ENCODE measurements around the gene POC1A.

DNA sequence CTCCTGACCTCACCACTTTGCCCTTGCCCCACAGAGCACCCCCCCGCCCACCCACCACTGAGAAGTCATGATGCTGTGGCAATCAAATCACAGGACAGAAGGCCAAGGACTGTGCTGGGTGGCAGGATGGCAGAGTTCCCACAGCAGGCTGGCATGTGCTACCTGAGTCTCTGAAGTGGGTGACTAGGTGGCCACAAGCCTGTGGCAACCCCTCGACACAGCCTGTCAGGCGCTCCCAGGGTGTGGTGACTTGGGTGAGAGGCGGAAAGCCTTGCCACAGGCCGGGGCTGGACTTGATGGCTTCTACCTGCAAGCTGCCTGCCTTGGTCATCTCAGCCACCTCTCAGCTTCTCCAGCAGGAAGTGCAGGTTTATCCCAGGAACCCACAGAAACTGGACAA, 82.2 kb downstream of the POC1A start:
- TF ChIP-seq TAF1 (IDR thresholded peaks at IDR 0.05; ENCODE audit: borderline replicate concordance, low read depth, low read length) (no peak), CHD2 (IDR thresholded peaks at IDR 0.05; ENCODE audit: low read length, partially characterized antibody) (no peak), ELF1 (IDR thresholded peaks at IDR 0.05) (no peak), SMC3 (IDR thresholded peaks at IDR 0.05; ENCODE audit: low read depth, low read length) (no peak), RAD21 (IDR thresholded peaks at IDR 0.05; ENCODE audit: low read length) (no peak)
- TF ChIP-seq, protein P1, sequence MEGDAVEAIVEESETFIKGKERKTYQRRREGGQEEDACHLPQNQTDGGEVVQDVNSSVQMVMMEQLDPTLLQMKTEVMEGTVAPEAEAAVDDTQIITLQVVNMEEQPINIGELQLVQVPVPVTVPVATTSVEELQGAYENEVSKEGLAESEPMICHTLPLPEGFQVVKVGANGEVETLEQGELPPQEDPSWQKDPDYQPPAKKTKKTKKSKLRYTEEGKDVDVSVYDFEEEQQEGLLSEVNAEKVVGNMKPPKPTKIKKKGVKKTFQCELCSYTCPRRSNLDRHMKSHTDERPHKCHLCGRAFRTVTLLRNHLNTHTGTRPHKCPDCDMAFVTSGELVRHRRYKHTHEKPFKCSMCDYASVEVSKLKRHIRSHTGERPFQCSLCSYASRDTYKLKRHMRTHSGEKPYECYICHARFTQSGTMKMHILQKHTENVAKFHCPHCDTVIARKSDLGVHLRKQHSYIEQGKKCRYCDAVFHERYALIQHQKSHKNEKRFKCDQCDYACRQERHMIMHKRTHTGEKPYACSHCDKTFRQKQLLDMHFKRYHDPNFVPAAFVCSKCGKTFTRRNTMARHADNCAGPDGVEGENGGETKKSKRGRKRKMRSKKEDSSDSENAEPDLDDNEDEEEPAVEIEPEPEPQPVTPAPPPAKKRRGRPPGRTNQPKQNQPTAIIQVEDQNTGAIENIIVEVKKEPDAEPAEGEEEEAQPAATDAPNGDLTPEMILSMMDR (IDR thresholded peaks at IDR 0.05), result no peak
- TF ChIP-seq, protein P2, sequence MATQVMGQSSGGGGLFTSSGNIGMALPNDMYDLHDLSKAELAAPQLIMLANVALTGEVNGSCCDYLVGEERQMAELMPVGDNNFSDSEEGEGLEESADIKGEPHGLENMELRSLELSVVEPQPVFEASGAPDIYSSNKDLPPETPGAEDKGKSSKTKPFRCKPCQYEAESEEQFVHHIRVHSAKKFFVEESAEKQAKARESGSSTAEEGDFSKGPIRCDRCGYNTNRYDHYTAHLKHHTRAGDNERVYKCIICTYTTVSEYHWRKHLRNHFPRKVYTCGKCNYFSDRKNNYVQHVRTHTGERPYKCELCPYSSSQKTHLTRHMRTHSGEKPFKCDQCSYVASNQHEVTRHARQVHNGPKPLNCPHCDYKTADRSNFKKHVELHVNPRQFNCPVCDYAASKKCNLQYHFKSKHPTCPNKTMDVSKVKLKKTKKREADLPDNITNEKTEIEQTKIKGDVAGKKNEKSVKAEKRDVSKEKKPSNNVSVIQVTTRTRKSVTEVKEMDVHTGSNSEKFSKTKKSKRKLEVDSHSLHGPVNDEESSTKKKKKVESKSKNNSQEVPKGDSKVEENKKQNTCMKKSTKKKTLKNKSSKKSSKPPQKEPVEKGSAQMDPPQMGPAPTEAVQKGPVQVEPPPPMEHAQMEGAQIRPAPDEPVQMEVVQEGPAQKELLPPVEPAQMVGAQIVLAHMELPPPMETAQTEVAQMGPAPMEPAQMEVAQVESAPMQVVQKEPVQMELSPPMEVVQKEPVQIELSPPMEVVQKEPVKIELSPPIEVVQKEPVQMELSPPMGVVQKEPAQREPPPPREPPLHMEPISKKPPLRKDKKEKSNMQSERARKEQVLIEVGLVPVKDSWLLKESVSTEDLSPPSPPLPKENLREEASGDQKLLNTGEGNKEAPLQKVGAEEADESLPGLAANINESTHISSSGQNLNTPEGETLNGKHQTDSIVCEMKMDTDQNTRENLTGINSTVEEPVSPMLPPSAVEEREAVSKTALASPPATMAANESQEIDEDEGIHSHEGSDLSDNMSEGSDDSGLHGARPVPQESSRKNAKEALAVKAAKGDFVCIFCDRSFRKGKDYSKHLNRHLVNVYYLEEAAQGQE (IDR thresholded peaks at IDR 0.05; ENCODE audit: low read depth, low read length), result no peak
